ENCODE data around the gene PROZ.
A peak's percentile ranks its signal among the peaks of the same experiment; 100 is the strongest.

Gene PROZ

DNA sequence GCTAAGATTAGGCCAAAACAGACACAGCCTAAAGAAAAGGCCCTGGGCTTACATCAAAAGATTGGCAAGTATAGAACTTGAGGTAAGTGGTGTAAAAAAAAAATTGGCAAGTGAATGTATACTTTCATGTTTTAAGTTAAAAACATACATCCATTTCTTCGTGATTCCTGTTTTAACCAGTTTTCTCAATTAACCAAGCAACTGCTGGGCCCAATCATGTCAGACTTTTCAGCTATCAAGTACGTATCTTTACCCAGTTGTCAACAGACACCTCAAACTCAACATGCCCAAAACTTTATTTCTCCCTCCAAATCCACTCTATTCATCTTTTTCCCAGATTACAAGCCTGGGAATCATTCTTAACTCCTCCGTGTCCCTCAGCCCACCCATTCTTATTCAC lies 49.0 kb downstream of the PROZ start:
- TF ChIP-seq CTCF (conservative IDR thresholded peaks at IDR 0.05; ENCODE audit: control insufficient read depth, insufficient read depth, low read depth, low read length), result no peak
- DNase-seq (ENCODE audit: low read depth), result no peak
- H3K4me3 ChIP-seq (ENCODE audit: control insufficient read depth, low read depth, low read length), result peak overlapping the region; percentile 52

DNA sequence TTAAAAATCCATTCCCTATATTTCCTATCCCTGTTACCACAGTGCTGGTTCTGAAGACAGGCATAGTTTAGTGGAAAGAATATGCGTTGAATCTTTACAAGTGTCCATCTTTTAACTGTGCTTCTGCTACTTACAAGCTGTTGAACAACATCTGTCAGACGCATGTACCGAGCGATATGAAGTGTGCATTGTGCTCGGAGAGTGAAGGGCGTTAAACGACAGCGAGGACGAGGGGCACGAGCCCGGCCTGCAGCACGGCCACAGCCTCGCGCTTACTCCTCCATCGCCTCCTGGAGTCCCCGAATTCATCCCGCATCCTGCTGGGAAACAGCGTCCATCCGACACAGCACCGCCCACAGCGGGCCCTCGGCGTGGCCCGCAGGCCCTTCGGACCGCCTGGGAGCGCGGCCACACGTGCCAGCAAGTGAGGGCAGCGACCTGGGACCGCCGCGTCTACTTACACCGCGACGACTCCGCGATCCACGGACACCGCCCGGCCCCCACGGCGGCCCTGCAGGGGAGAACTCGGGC lies 49.5 kb downstream of the PROZ start:
- peak; percentile 57 for DNase-seq (ENCODE audit: low read depth)
- TF ChIP-seq CTCF (conservative IDR thresholded peaks at IDR 0.05; ENCODE audit: control insufficient read depth, insufficient read depth, low read depth, low read length), result no peak

GRCh38 chr13:113208421-113209335 lies 50.2 kb downstream of the PROZ start, which contains the start of gene PCID2:
PCID2 (minus strand) TSS chr13:113208669; CDS start chr13:113208634, 35 bp downstream.
- no peak for TF ChIP-seq CTCF (conservative IDR thresholded peaks at IDR 0.05; ENCODE audit: control insufficient read depth, insufficient read depth, low read depth, low read length)
- H3K4me3 ChIP-seq (ENCODE audit: control insufficient read depth, low read depth, low read length), result peak within 1 kb of the TSS; percentile 52
- DNase-seq (ENCODE audit: low read depth), result peak; percentile 82

More for the DNA sequence above, 49.5 kb downstream of the PROZ start:
- peak overlapping the region; percentile 52 for H3K4me3 ChIP-seq (ENCODE audit: control insufficient read depth, low read depth, low read length)

DNA sequence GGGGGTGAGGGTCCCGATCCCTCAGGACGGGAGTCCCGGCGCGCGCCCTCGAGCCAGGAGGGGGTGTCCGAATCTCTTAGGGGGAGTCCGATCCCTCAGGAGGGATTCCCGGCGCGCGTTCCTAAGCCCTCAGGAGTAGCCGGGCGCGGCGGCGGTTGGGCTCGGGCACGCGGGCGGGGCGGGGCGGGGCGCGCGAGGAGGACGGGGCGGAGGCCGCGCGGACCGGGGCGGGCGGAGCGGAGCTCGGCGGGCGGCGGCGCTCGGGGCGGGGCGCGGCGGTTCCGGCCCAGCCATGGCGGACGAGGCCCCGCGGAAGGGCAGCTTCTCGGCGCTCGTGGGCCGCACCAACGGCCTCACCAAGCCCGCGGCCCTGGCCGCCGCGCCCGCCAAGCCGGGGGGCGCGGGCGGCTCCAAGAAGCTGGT lies 50.9 kb downstream of the PROZ start, which contains the start of gene CUL4A:
Gene CUL4A (plus strand): TSS at position 278 of the 423 bp plus-strand sequence. CDS start 15 bp downstream, at position 293.
- H3K4me3 ChIP-seq (ENCODE audit: control insufficient read depth, low read depth, low read length), result peak within 1 kb of the TSS; percentile 60
- no peak for TF ChIP-seq CTCF (conservative IDR thresholded peaks at IDR 0.05; ENCODE audit: control insufficient read depth, insufficient read depth, low read depth, low read length)
- DNase-seq (ENCODE audit: low read depth), result peak; percentile 59

- H3K4me3 ChIP-seq (ENCODE audit: control insufficient read depth, low read depth, low read length), result peak overlapping the region; percentile 60
- DNase-seq (ENCODE audit: low read depth), result peak; percentile 52
- no peak for TF ChIP-seq CTCF (conservative IDR thresholded peaks at IDR 0.05; ENCODE audit: control insufficient read depth, insufficient read depth, low read depth, low read length)
Observed at GRCh38 chr13:113209759-113210421, 51.4 kb downstream of the PROZ start.

DNA sequence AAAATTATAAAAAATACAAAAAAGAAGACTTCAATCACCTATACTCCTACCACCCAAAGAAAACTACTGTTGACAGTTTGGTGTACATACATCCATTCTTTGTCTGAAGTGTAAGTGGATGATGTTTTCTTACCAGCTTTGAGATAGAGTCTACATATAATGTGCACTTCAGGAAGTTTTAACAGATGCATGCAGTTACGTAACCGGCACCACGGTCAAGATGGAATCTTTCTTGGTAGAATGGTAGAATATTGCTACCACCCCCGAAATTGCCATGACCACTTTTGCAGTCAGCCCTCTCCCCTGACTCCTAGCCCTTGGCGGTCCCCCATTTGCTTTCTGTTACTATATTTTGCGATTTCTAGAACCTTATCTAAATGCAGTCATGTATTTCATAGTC lies 52.4 kb downstream of the PROZ start:
- no peak for TF ChIP-seq CTCF (conservative IDR thresholded peaks at IDR 0.05; ENCODE audit: control insufficient read depth, insufficient read depth, low read depth, low read length)
- DNase-seq (ENCODE audit: low read depth), result no peak
- H3K4me3 ChIP-seq (ENCODE audit: control insufficient read depth, low read depth, low read length), result peak overlapping the region; percentile 60

Data from fibroblast of mammary gland (primary cell).